ENCODE results near the gene SCNN1A. TPM values are rescaled to one million over a fixed set of nuclear protein-coding genes. Genes with fewer than 3 reads are reported as not detected.

Gene SCNN1A
- total RNA-seq, 1 donor from 2014 or later, result 11.1 TPM

DNA sequence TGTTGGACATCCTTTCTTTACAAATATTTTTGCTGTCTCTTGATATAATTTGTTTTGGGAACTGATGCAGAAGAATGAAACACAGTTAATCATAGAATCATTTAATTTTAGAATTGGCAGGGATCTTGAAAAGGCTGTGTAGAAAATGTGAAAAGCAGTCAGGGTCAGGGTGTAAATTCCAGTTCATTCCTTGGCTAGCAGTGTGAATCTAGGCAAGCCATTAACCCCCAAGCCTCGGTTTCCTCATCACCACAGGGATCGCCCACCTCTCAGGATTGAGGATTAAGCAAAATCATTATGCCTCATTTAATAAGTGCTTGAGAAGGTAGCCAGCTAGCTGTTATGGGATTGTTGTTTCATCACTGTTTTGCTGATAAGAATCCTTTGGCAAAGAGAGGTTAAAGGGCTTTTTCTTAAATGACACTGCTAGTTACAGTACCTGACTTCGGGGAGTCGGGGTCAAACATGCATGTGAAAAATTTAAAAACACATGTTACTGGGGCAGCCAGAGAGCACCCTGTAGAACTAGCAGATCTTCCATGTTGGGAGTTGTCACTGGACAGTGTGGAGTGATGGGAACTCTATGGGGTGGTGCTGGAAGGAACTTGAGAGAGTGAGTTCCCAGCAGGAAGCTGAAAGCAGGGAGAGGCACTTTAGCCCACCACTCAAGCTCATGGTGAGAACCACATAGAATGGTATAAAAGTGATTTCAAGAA is 44.2 kb downstream of the SCNN1A start:
- no peak for DNase-seq (ENCODE audit: low read depth)
- TF ChIP-seq CTCF (IDR thresholded peaks at IDR 0.05; ENCODE audit: insufficient read depth, low read length, poor library complexity, severe bottlenecking), result no peak
- H3K36me3 ChIP-seq (ENCODE audit: control insufficient read depth, insufficient read depth, low read length), result peaks cover 15% of the 10 kb centered on the region

DNA sequence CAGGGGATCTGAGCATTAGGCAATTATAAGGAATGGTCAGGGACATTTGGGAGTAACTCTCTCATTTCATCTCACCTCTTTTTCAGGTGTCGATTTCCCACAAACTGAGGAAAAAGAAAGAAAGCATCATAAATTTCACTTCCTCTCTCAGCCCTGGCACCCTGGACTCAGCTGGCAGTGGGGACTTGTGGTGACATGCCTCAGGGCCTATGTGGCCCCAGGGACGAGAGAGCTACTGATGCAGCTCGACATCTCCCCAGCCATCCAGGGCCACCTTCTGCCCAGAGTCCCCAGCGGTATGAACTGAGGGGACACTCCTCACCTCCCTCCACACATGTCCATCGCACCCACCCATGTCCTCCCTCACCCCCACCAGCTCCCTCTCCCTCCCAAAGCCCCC is 45.2 kb downstream of the SCNN1A start:
- Histone ChIP-seq H3K27me3 (ENCODE audit: control insufficient read depth, insufficient read depth, low read length) (no peaks in the 10 kb centered on the region), H3K4me3 (ENCODE audit: low read depth, low read length) (no peak overlapping the region), H3K36me3 (ENCODE audit: control insufficient read depth, insufficient read depth, low read length) (peaks cover 15% of the 10 kb centered on the region)
- TF ChIP-seq CTCF (IDR thresholded peaks at IDR 0.05; ENCODE audit: insufficient read depth, low read length, poor library complexity, severe bottlenecking), result no peak
- no peak for DNase-seq (ENCODE audit: low read depth)

More for the DNA sequence above, 44.2 kb downstream of the SCNN1A start:
- no peaks in the 10 kb centered on the region for H3K27me3 ChIP-seq (ENCODE audit: control insufficient read depth, insufficient read depth, low read length)
- H3K4me3 ChIP-seq (ENCODE audit: low read depth, low read length), result no peak overlapping the region

DNA sequence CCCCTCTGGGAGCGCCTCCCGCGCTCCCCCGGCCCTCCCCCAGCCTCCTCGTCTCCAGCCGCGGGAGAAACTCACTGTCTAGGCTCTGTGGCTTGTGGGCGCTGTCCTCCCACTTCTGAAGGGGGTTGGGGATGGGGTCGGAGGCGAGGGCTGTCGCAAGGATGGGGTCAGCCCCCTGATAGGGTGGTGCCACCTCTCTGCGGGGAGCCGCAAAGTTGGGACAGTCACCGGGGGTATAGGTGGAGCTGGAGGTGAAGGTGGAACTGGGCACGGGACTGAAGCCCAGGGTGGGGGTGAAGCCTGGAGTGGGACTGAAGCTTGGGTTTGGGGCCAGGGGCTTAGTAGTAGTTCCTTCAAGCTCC is 45.7 kb downstream of the SCNN1A start:
- no peaks in the 10 kb centered on the region for H3K27me3 ChIP-seq (ENCODE audit: control insufficient read depth, insufficient read depth, low read length)
- no peak overlapping the region for H3K4me3 ChIP-seq (ENCODE audit: low read depth, low read length)
- H3K36me3 ChIP-seq (ENCODE audit: control insufficient read depth, insufficient read depth, low read length), result peaks cover 15% of the 10 kb centered on the region
- TF ChIP-seq CTCF (IDR thresholded peaks at IDR 0.05; ENCODE audit: insufficient read depth, low read length, poor library complexity, severe bottlenecking), result no peak
- DNase-seq (ENCODE audit: low read depth), result no peak

DNA sequence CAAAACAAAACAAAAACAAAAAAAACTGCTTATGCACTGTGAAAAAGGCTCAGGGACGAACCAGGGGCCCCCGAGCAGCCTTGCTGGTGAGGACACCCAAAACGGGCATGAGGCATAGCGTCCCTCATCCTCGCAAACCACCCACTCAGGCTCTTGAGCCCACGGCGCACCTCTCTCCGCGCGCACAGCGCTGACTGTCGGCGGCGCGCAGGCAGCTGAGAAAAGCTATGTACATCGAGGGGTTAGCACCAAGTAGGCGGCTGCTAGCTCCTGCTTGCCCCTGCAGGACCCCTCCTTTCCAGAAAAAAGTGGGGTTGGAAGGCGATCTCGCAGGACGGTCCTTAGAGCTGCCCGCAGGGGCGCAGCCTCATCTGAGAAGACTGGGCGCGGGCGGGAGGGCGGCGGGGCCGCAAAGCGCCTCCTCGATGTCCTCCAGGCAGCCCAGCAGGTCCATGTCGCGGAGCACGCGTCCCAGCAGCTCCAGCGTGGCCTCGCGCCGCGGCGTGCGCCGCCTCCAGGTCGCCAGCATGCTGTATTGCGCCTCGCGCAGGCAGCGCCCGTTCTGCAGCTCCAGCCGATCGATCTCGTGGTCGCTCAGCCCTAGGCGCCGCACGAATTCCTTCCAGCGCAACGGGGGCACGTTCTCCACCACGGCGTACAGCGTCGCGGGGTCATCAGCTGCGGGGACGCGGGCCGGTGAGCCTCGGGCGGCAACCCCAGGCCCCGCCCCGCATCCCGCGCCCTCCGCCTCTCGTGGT is 46.2 kb downstream of the SCNN1A start:
- no peak for TF ChIP-seq CTCF (IDR thresholded peaks at IDR 0.05; ENCODE audit: insufficient read depth, low read length, poor library complexity, severe bottlenecking)
- H3K36me3 ChIP-seq (ENCODE audit: control insufficient read depth, insufficient read depth, low read length), result peaks cover 14% of the 10 kb centered on the region
- no peak overlapping the region for H3K4me3 ChIP-seq (ENCODE audit: low read depth, low read length)
- no peaks in the 10 kb centered on the region for H3K27me3 ChIP-seq (ENCODE audit: control insufficient read depth, insufficient read depth, low read length)
- no peak for DNase-seq (ENCODE audit: low read depth)

DNA sequence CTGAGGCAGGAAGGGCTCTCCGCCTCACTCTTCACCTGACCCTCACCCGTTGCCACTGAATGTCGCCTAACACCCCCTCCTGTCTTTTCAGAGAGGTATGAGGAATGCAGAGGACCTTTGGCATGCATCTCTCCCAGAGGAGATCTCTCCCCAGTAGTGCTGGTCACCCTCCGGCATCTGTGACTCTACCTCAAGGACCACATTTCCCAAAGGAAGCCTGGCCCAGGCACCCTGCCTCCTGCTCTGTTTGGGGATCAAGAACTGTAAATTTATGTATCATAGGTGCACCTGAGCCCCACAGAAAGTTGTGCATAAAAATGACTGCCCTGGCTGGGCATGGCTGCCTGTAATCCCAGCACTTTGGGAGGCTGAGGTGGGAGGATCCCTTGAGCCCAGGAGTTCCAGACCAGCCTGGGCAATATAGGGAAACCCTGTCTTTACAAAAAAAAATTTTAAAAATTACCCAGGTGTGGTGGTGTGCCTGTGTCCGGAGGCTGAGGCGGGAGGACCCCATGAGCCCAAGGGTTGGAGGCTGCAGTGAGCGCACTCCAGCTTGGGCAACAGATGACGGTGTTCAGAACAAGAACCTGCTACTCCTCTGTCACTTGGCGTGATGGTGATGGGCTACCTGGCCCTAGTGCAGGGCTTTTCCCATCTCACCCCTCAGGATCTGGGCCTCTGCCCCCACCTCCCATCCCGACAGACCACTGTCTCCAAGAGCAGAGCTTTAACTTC is 47.2 kb downstream of the SCNN1A start:
- no peak overlapping the region for H3K4me3 ChIP-seq (ENCODE audit: low read depth, low read length)
- peaks cover 10% of the 10 kb centered on the region for H3K36me3 ChIP-seq (ENCODE audit: control insufficient read depth, insufficient read depth, low read length)
- H3K27me3 ChIP-seq (ENCODE audit: control insufficient read depth, insufficient read depth, low read length), result no peaks in the 10 kb centered on the region
- TF ChIP-seq CTCF (IDR thresholded peaks at IDR 0.05; ENCODE audit: insufficient read depth, low read length, poor library complexity, severe bottlenecking), result no peak
- DNase-seq (ENCODE audit: low read depth), result no peak
